GM18951 (cell line): ENCODE results near the gene EDNRA.

ENCODE experiments used
- POLR2A ChIP-seq: IDR thresholded peaks from 4 replicates; pipeline ENCODE4 v1.6.1; 2011; ENCODE audit warnings: mild to moderate bottlenecking; ENCODE audit not compliant: insufficient read length, insufficient read depth; ENCODE audit errors: extremely low read depth
- in situ Hi-C: fragments of 300-500 bp; cut with MboI; formaldehyde crosslinking; loops from one replicate; pipeline ENCODE4 v1.12.0; 2022; ENCODE audit warnings: low sequenced_read_pairs, mixed read lengths, inconsistent platforms; ENCODE audit not compliant: unreplicated experiment

Gene EDNRA

GRCh38 chr4:147513091-147513490, 32.2 kb downstream of the EDNRA start:
- in situ Hi-C loops: loop anchor here (25.0 kb wide), 1 partner anchor 349 kb away; no protein-coding TSS in a partner anchor
- TF ChIP-seq POLR2A: no peak

GRCh38 chr4:147513952-147514351, 33.1 kb downstream of the EDNRA start:
- in situ Hi-C loops: loop anchor here (25.0 kb wide), 1 partner anchor 348 kb away; no protein-coding TSS in a partner anchor
- TF ChIP-seq POLR2A: no peak

GRCh38 chr4:147515220-147515936, 34.5 kb downstream of the EDNRA start:
- in situ Hi-C loops: loop anchor here (25.0 kb wide), 1 partner anchor 347 kb away; no protein-coding TSS in a partner anchor
- no peak for TF ChIP-seq POLR2A

GRCh38 chr4:147516133-147516532, 35.2 kb downstream of the EDNRA start:
- TF ChIP-seq POLR2A: no peak
- in situ Hi-C loops: loop anchor here (25.0 kb wide), 1 partner anchor 346 kb away; no protein-coding TSS in a partner anchor

- TF ChIP-seq POLR2A: no peak
- in situ Hi-C loops: loop anchor here (25.0 kb wide), 1 partner anchor 344 kb away; no protein-coding TSS in a partner anchor
Measured at GRCh38 chr4:147518086-147518485, 37.2 kb downstream of the EDNRA start.

GRCh38 chr4:147518846-147519767, 38.2 kb downstream of the EDNRA start:
- in situ Hi-C loops: loop anchor here (25.0 kb wide), 1 partner anchor 343 kb away; no protein-coding TSS in a partner anchor

GRCh38 chr4:147524601-147525000, 43.7 kb downstream of the EDNRA start:
- TF ChIP-seq POLR2A: no peak
- in situ Hi-C loops: loop anchor here (25.0 kb wide), 1 partner anchor 338 kb away; no protein-coding TSS in a partner anchor

More at GRCh38 chr4:147518846-147519767, 38.2 kb downstream of the EDNRA start:
- no peak for TF ChIP-seq POLR2A

- TF ChIP-seq POLR2A: no peak
- in situ Hi-C loops: no loop called here
Measured at GRCh38 chr4:147525494-147526271, 44.8 kb downstream of the EDNRA start.

GRCh38 chr4:147526272-147526654, 45.4 kb downstream of the EDNRA start:
- in situ Hi-C loops: no loop called here
- no peak for TF ChIP-seq POLR2A

GRCh38 chr4:147528054-147528453, 47.2 kb downstream of the EDNRA start:
- in situ Hi-C loops: no loop called here
- no peak for TF ChIP-seq POLR2A

GRCh38 chr4:147530134-147530533, 49.2 kb downstream of the EDNRA start:
- no peak for TF ChIP-seq POLR2A
- in situ Hi-C loops: no loop called here

- no peak for TF ChIP-seq POLR2A
- in situ Hi-C loops: no loop called here
Measured at GRCh38 chr4:147530723-147531122, 49.8 kb downstream of the EDNRA start.
